ENCODE measurements around the gene ACKR3.

GRCh38 chr2:236574000-236574399 is 4.4 kb downstream of the ACKR3 start:
- TF ChIP-seq CTCF (IDR thresholded peaks at IDR 0.05) (no peak), POLR2A (IDR thresholded peaks at IDR 0.05) (no peak), POLR2AphosphoS5 (IDR thresholded peaks at IDR 0.05) (no peak)

All from breast epithelium (tissue), 3 donors.